Daoy (cell line): Measurements from ENCODE around the gene PNPLA8. TPM values are rescaled to one million over a fixed set of nuclear protein-coding genes. Genes with fewer than 3 reads are reported as not detected.
"Not testable (repeated sequence)": the region's sequence is repeated elsewhere in the genome, so short reads cannot be mapped to it uniquely, and the experiment has no call there.

Experiments
- DNase-seq: peaks from one replicate; pipeline ENCODE4 v3.0.0-alpha.2; 2015; ENCODE audit warnings: low read depth
- total RNA-seq: library from RNA; depleted of rRNA; stranded (reverse); fragments of >200 nt; shearing (Covaris generic); gene quantifications from 2 replicates; pipeline ENCODE4 v1.2.3, GENCODE V29; 2014; rRNA removed

PNPLA8 gene
- 40.6 and 46.9 TPM in 2 replicates for total RNA-seq

GRCh38 chr7:108525985-108526767 is at the start of gene PNPLA8:
PNPLA8 (minus strand) TSS chr7:108526135; CDS start chr7:108515491, 10,644 bp downstream.
- peak; percentile 100 for DNase-seq

GRCh38 chr7:108575156-108575555 is 49.2 kb upstream of the PNPLA8 start:
- no peak for DNase-seq

GRCh38 chr7:108572480-108572879 is 46.5 kb upstream of the PNPLA8 start:
- no peak for DNase-seq

GRCh38 chr7:108570146-108570755 is 44.3 kb upstream of the PNPLA8 start:
- peak; percentile 71 for DNase-seq

GRCh38 chr7:108569381-108570145 is 43.6 kb upstream of the PNPLA8 start, which contains the start of the genes DNAJB9 and THAP5:
DNAJB9 (plus strand) TSS chr7:108569874; CDS start chr7:108571727, 1,853 bp downstream.
THAP5 (minus strand) TSS chr7:108569706; CDS start chr7:108569569, 137 bp downstream.
- DNase-seq, result peak; percentile 100

- no peak for DNase-seq
These were observed 43.0 kb upstream of the PNPLA8 start for GRCh38 chr7:108568801-108569380.

GRCh38 chr7:108565987-108566386 is 40.1 kb upstream of the PNPLA8 start:
- DNase-seq, result no peak

- no peak for DNase-seq
These were observed 35.2 kb upstream of the PNPLA8 start for GRCh38 chr7:108561047-108561619.

- no peak for DNase-seq
These were observed 33.3 kb upstream of the PNPLA8 start for GRCh38 chr7:108559253-108559652.

GRCh38 chr7:108557617-108558016 is 31.7 kb upstream of the PNPLA8 start:
- no peak for DNase-seq

GRCh38 chr7:108557191-108557590 is 31.3 kb upstream of the PNPLA8 start:
- no peak for DNase-seq

GRCh38 chr7:108556665-108557064 is 30.7 kb upstream of the PNPLA8 start:
- not testable (repeated sequence) for DNase-seq

- DNase-seq, result not testable (repeated sequence)
These were observed 22.4 kb upstream of the PNPLA8 start for GRCh38 chr7:108548141-108548896.

GRCh38 chr7:108541478-108541877 is 15.5 kb upstream of the PNPLA8 start:
- no peak for DNase-seq

- DNase-seq, result not testable (repeated sequence)
These were observed 12.8 kb upstream of the PNPLA8 start for GRCh38 chr7:108538685-108539084.

- DNase-seq, result not testable (repeated sequence)
These were observed 12.3 kb upstream of the PNPLA8 start for GRCh38 chr7:108538236-108538635.

- DNase-seq, result no peak
These were observed 11.3 kb upstream of the PNPLA8 start for GRCh38 chr7:108537229-108537628.

- no peak for DNase-seq
These were observed 9.8 kb upstream of the PNPLA8 start for GRCh38 chr7:108535744-108536143.

GRCh38 chr7:108535257-108535656 is 9.3 kb upstream of the PNPLA8 start:
- no peak for DNase-seq

- DNase-seq, result no peak
These were observed 7.8 kb upstream of the PNPLA8 start for GRCh38 chr7:108533712-108534111.

- no peak for DNase-seq
These were observed 3.4 kb upstream of the PNPLA8 start for GRCh38 chr7:108529341-108529740.
